ENCODE data around the gene KRT77.

GRCh38 chr12:52660934-52661499, 42.3 kb downstream of the KRT77 start:
- TF ChIP-seq TEAD1 (CRISPR knock-in tag; IDR thresholded peaks at IDR 0.05): no peak
- TF ChIP-seq CTCF (IDR thresholded peaks at IDR 0.05): no peak
- TF ChIP-seq, protein P1, sequence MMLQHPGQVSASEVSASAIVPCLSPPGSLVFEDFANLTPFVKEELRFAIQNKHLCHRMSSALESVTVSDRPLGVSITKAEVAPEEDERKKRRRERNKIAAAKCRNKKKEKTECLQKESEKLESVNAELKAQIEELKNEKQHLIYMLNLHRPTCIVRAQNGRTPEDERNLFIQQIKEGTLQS (CRISPR knock-in tag; conservative IDR thresholded peaks at IDR 0.05): no peak
- TF ChIP-seq IRF1 (CRISPR knock-in tag; IDR thresholded peaks at IDR 0.05): no peak
- no peak for TF ChIP-seq SP1 (CRISPR knock-in tag; conservative IDR thresholded peaks at IDR 0.05)
- TF ChIP-seq ZBTB21 (CRISPR knock-in tag; IDR thresholded peaks at IDR 0.05; ENCODE audit: borderline replicate concordance): no peak
- TF ChIP-seq CREM (CRISPR knock-in tag; IDR thresholded peaks at IDR 0.05): no peak

All from WTC11 (cell line).